Breast epithelium (tissue), 3 donors: Measurements from ENCODE around the gene QSOX2.

Experiments used
- POLR2AphosphoS5 ChIP-seq, 3 donors: sonication (generic); formaldehyde crosslinking; IDR thresholded peaks; one replicate each; pipeline ENCODE4 v1.6.1; 2017; ENCODE audit warnings: antibody characterized with exemption in 3 of 3
- TF ChIP-seq, protein P1 (sequence below), 3 donors: fragments of 450-650 bp; IDR thresholded peaks; one replicate each; pipeline ENCODE4 v1.5.1; 2016 to 2017; ENCODE audit warnings: antibody characterized with exemption in 3 of 3, mild to moderate bottlenecking in 3 of 3, moderate library complexity in 3 of 3

DNA sequence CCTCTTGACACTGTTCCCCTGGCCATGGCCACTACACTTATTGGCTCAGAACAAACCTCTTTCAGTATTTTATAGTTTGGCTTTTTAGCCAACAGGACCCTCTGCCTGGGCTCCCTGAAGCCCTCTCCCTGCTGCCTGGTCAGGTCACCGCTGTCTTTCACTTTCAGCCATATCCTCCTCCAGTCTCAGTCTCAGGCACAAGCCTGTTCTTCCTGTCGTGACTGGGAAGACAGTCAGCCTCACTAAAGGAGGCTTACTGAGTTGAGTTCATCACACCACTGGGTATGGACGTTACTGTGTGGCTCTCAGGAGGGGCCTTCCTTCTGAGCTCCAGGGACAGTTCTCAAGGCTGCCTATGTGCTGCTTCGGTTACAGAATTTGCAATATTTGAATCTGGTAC is 2.0 kb downstream of the QSOX2 start:
- TF ChIP-seq, protein P1, sequence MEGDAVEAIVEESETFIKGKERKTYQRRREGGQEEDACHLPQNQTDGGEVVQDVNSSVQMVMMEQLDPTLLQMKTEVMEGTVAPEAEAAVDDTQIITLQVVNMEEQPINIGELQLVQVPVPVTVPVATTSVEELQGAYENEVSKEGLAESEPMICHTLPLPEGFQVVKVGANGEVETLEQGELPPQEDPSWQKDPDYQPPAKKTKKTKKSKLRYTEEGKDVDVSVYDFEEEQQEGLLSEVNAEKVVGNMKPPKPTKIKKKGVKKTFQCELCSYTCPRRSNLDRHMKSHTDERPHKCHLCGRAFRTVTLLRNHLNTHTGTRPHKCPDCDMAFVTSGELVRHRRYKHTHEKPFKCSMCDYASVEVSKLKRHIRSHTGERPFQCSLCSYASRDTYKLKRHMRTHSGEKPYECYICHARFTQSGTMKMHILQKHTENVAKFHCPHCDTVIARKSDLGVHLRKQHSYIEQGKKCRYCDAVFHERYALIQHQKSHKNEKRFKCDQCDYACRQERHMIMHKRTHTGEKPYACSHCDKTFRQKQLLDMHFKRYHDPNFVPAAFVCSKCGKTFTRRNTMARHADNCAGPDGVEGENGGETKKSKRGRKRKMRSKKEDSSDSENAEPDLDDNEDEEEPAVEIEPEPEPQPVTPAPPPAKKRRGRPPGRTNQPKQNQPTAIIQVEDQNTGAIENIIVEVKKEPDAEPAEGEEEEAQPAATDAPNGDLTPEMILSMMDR (IDR thresholded peaks at IDR 0.05), result no peak
- no peak for TF ChIP-seq POLR2AphosphoS5 (IDR thresholded peaks at IDR 0.05)
